ENCODE measurements around the gene TEX54. TPM values are rescaled to one million over a fixed set of nuclear protein-coding genes. Genes with fewer than 3 reads are reported as not detected.

TEX54 gene
- total and polyA plus RNA-seq, 2 of the 13 experiments (the other 11 are each of a cell fraction or from before 2014, with no cell fraction given): not detected

DNA sequence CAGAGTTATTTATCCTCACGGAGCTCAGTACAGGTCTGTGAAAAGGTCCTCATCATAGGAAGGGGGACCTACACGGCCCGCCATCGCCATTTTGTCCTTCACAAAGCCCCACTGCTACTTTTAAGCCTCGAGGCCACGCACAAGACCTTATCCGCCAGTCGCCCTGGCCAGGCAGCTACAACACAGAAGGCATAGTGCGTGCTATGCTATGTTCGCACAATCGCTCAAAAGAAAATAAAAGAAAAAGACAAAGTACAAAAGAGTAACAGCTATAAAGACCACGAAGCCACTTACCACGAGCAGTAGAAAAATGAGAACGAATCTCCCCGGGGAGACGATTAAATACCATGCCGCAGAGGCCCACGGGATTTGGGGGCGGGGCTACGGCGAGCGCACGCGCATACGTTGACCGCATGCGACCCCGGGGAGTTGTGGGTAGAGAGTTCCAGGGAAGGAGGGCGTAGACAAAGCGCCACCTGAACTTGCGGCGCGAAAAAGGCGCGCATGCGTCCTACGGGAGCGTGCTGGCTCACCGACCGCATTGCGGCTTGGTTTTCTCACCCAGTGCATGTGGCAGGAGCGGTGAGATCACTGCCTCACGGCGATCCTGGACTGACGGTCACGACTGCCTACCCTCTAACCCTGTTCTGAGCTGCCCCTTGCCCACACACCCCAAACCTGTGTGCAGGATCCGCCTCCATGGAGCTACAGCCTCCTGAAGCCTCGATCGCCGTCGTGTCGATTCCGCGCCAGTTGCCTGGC is 23.1 kb upstream of the TEX54 start (continued):
- TF ChIP-seq, protein P1, sequence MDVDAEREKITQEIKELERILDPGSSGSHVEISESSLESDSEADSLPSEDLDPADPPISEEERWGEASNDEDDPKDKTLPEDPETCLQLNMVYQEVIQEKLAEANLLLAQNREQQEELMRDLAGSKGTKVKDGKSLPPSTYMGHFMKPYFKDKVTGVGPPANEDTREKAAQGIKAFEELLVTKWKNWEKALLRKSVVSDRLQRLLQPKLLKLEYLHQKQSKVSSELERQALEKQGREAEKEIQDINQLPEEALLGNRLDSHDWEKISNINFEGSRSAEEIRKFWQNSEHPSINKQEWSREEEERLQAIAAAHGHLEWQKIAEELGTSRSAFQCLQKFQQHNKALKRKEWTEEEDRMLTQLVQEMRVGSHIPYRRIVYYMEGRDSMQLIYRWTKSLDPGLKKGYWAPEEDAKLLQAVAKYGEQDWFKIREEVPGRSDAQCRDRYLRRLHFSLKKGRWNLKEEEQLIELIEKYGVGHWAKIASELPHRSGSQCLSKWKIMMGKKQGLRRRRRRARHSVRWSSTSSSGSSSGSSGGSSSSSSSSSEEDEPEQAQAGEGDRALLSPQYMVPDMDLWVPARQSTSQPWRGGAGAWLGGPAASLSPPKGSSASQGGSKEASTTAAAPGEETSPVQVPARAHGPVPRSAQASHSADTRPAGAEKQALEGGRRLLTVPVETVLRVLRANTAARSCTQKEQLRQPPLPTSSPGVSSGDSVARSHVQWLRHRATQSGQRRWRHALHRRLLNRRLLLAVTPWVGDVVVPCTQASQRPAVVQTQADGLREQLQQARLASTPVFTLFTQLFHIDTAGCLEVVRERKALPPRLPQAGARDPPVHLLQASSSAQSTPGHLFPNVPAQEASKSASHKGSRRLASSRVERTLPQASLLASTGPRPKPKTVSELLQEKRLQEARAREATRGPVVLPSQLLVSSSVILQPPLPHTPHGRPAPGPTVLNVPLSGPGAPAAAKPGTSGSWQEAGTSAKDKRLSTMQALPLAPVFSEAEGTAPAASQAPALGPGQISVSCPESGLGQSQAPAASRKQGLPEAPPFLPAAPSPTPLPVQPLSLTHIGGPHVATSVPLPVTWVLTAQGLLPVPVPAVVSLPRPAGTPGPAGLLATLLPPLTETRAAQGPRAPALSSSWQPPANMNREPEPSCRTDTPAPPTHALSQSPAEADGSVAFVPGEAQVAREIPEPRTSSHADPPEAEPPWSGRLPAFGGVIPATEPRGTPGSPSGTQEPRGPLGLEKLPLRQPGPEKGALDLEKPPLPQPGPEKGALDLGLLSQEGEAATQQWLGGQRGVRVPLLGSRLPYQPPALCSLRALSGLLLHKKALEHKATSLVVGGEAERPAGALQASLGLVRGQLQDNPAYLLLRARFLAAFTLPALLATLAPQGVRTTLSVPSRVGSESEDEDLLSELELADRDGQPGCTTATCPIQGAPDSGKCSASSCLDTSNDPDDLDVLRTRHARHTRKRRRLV (CRISPR knock-in tag; IDR thresholded peaks at IDR 0.05): peak; percentile 86; the same call in 1 of the 2 replicates
- TF ChIP-seq ZNF337 (CRISPR knock-in tag; IDR thresholded peaks at IDR 0.05; ENCODE audit: borderline replicate concordance, low read depth): peak; percentile 93
- TF ChIP-seq ZNF761 (CRISPR knock-in tag; conservative IDR thresholded peaks at IDR 0.05): peak; percentile 49; the same call in 1 of the 2 replicates
- TF ChIP-seq SRY (CRISPR knock-in tag; IDR thresholded peaks at IDR 0.05): peak; percentile 97
- TF ChIP-seq PLRG1 (conservative IDR thresholded peaks at IDR 0.05): no peak
- TF ChIP-seq, protein P2, sequence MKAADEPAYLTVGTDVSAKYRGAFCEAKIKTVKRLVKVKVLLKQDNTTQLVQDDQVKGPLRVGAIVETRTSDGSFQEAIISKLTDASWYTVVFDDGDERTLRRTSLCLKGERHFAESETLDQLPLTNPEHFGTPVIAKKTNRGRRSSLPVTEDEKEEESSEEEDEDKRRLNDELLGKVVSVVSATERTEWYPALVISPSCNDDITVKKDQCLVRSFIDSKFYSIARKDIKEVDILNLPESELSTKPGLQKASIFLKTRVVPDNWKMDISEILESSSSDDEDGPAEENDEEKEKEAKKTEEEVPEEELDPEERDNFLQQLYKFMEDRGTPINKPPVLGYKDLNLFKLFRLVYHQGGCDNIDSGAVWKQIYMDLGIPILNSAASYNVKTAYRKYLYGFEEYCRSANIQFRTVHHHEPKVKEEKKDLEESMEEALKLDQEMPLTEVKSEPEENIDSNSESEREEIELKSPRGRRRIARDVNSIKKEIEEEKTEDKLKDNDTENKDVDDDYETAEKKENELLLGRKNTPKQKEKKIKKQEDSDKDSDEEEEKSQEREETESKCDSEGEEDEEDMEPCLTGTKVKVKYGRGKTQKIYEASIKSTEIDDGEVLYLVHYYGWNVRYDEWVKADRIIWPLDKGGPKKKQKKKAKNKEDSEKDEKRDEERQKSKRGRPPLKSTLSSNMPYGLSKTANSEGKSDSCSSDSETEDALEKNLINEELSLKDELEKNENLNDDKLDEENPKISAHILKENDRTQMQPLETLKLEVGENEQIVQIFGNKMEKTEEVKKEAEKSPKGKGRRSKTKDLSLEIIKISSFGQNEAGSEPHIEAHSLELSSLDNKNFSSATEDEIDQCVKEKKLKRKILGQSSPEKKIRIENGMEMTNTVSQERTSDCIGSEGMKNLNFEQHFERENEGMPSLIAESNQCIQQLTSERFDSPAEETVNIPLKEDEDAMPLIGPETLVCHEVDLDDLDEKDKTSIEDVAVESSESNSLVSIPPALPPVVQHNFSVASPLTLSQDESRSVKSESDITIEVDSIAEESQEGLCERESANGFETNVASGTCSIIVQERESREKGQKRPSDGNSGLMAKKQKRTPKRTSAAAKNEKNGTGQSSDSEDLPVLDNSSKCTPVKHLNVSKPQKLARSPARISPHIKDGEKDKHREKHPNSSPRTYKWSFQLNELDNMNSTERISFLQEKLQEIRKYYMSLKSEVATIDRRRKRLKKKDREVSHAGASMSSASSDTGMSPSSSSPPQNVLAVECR (CRISPR knock-in tag; IDR thresholded peaks at IDR 0.05; ENCODE audit: borderline replicate concordance): peak; percentile 95
- TF ChIP-seq PHF20 (CRISPR knock-in tag; IDR thresholded peaks at IDR 0.05): peak; percentile 65
- TF ChIP-seq ZNF781 (CRISPR knock-in tag; IDR thresholded peaks at IDR 0.05; ENCODE audit: borderline replicate concordance, not compliant biosample characterization): peak; percentile 90
- TF ChIP-seq ZNF790 (CRISPR knock-in tag; IDR thresholded peaks at IDR 0.05; ENCODE audit: borderline replicate concordance): peak; percentile 85; the same call in 1 of the 2 replicates
- peak; percentile 83; the same call in 1 of the 2 replicates for TF ChIP-seq KAT7 (CRISPR knock-in tag; IDR thresholded peaks at IDR 0.05; ENCODE audit: borderline replicate concordance)
- peak; percentile 94 for TF ChIP-seq GTF2F1 (IDR thresholded peaks at IDR 0.05; ENCODE audit: low read length)
- TF ChIP-seq, protein P3, sequence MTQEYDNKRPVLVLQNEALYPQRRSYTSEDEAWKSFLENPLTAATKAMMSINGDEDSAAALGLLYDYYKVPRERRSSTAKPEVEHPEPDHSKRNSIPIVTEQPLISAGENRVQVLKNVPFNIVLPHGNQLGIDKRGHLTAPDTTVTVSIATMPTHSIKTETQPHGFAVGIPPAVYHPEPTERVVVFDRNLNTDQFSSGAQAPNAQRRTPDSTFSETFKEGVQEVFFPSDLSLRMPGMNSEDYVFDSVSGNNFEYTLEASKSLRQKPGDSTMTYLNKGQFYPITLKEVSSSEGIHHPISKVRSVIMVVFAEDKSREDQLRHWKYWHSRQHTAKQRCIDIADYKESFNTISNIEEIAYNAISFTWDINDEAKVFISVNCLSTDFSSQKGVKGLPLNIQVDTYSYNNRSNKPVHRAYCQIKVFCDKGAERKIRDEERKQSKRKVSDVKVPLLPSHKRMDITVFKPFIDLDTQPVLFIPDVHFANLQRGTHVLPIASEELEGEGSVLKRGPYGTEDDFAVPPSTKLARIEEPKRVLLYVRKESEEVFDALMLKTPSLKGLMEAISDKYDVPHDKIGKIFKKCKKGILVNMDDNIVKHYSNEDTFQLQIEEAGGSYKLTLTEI (CRISPR knock-in tag; conservative IDR thresholded peaks at IDR 0.05): no peak
- no peak for TF ChIP-seq KDM3A (CRISPR knock-in tag; IDR thresholded peaks at IDR 0.05; ENCODE audit: low read depth)
- TF ChIP-seq ZNF17 (CRISPR knock-in tag; IDR thresholded peaks at IDR 0.05): peak; percentile 81; the same call in 1 of the 2 replicates
- no peak for TF ChIP-seq ZNF12 (CRISPR knock-in tag; IDR thresholded peaks at IDR 0.05)
- TF ChIP-seq ZNF160 (CRISPR knock-in tag; IDR thresholded peaks at IDR 0.05): peak; percentile 87; the same call in 1 of the 2 replicates
- TF ChIP-seq MIER2 (CRISPR knock-in tag; IDR thresholded peaks at IDR 0.05): no peak
- TF ChIP-seq ISL2 (CRISPR knock-in tag; IDR thresholded peaks at IDR 0.05): peak; percentile 85
- TF ChIP-seq SRSF4 (IDR thresholded peaks at IDR 0.05; ENCODE audit: low read depth, low read length, poor library complexity, severe bottlenecking): no peak
